HG03135 (cell line): ENCODE measurements around the gene CNTNAP5.

ENCODE experiments used
- ATAC-seq: cut with Tn5 transposase; IDR thresholded peaks from one replicate; pipeline ENCODE4 v1.9.1; 2021; ENCODE audit warnings: mild to moderate bottlenecking, moderate library complexity; ENCODE audit not compliant: unreplicated experiment

Gene CNTNAP5

GRCh38 chr2:124261456-124261855 is 236.4 kb downstream of the CNTNAP5 start:
- no peak for ATAC-seq

GRCh38 chr2:124264551-124265091 is 239.5 kb downstream of the CNTNAP5 start:
- ATAC-seq, result no peak

DNA sequence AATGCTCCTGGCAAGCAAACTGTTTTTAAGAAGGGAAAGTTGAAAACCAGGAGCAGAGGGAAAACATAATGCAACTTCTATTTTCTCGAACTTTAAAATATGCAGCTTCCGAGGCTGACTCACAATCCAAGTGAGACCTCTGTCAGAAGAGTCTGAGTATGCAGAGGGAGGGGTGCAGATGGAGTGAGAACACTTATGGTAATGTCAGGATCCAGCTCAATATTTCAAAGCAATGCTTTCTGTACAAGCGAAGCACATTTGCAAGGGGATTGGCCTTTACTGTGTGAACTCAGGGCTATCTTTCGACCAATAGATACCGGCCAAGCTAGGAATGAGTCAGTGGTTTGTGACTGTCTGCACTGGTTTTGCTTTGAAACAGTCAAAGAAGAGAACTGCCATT is 242.7 kb downstream of the CNTNAP5 start:
- ATAC-seq, result no peak

- no peak for ATAC-seq
Observed at GRCh38 chr2:124269348-124269747, 244.3 kb downstream of the CNTNAP5 start.

DNA sequence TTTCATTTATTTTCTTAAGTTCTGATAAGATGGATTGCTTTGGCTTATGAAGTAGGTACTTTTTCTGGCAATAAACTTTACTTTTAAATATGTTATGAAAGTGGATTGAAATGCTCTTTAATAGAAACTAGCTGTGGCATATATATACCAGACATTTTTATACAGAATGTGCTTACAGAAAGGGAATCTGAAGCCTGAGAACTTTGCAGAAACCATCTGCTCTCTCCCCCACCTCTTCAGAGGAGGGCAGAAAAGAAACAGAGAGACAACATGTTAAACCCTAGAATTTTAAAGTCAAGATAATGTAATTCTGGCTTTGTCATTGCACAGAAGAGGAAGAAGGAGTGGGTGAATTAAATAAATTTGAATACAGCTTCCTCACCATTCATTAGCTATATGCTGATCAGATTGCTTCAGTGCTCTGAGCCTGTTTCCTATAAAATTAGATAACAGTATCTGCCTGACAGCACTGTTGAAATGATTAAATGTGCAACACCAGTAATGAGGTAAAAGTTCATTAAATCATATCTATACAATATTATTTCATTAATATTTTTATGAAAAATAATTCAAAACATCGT is 247.3 kb downstream of the CNTNAP5 start:
- ATAC-seq, result no peak

- ATAC-seq, result no peak
Observed at GRCh38 chr2:124281541-124281940, 256.5 kb downstream of the CNTNAP5 start.

DNA sequence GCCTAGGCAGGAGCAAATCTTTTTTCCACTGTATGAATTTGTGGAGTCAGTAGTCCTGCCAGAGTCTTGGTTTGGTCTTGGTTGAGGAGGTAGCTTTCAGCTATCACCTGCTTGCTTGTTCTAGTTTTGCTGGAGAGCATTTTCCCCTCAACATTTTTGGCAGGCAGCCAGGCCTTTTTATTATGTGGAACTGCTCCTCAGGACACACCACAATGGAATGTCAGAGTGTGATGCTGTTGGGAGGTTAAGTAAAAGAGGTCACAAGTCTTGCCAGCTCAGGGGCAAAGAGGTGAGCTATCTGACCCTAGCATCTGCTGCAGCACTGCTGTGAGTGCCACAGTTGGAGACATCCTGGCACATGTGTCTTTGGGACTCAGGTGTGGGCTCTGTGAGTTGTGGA is 258.0 kb downstream of the CNTNAP5 start:
- no peak for ATAC-seq

DNA sequence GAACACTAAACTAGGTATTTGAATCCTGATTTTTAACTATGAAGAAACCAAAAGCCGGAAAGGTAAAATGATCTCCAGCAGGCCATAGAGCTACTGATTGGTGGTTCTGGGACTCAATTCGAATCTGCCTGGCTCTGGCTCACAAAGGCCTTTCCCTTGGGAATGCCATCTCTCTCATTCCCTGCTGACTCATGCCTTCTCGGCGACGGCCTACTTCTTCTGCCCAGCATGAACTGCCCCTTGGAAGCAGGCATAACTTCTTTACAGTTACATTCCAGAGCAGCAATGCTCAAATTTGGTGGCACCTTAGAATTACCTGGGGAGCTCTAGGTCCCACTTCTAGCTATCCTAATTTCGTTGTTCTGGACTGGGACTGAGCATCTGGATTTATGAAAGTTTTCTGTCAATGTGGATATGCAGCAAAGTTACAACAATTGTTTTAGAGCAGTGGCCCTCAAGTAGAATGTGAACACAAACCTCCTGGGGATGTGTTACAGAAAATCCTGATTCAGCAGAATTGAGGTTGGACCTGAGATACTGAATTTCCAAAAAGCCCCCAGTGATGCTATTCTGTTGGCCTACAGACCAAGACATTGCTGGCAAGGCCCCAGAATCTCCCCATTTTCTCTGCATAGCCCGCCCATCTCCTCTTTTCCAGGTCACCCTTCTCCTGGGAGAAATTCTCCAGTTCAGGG is 261.1 kb downstream of the CNTNAP5 start:
- no peak for ATAC-seq

- ATAC-seq, result no peak
Observed at GRCh38 chr2:124289060-124289459, 264.0 kb downstream of the CNTNAP5 start.

DNA sequence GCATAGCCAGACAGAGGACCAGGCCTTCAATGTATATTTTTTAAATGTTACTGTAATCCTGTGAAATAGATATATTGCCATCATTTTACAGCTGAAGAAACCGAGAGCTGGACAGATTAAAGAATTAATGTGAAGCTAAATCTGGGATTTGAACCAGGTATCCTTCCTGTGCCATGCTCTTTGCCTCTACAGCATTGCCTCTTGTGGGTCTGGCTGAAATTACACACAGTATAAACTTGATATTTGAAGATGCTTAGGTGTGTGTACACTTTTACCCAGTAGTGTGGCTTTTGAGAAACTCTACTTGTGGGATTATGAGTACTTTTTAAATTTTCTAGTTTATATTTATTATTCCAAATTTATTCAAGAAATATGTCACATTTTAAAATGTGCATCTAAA is 264.5 kb downstream of the CNTNAP5 start:
- no peak for ATAC-seq

GRCh38 chr2:124296470-124296869 is 271.4 kb downstream of the CNTNAP5 start:
- ATAC-seq, result no peak

DNA sequence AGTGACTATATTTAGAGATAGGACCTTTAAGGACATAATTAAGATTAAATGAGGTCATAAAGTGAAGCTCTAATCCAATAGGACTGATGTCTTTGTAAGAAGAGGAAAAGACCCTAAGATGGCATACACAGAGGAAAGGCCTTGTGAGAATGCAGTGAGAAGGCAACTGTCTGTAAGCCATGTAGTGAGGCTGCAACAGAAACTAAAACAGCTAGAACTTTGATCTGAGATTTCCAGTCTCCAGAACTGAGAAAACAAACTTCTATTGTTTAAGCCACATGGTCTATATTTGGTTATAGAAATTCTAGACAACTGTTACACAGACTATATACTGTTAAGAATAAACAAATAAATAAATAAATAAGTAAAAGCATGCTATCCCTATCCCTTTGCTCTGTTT is 276.8 kb downstream of the CNTNAP5 start:
- no peak for ATAC-seq

DNA sequence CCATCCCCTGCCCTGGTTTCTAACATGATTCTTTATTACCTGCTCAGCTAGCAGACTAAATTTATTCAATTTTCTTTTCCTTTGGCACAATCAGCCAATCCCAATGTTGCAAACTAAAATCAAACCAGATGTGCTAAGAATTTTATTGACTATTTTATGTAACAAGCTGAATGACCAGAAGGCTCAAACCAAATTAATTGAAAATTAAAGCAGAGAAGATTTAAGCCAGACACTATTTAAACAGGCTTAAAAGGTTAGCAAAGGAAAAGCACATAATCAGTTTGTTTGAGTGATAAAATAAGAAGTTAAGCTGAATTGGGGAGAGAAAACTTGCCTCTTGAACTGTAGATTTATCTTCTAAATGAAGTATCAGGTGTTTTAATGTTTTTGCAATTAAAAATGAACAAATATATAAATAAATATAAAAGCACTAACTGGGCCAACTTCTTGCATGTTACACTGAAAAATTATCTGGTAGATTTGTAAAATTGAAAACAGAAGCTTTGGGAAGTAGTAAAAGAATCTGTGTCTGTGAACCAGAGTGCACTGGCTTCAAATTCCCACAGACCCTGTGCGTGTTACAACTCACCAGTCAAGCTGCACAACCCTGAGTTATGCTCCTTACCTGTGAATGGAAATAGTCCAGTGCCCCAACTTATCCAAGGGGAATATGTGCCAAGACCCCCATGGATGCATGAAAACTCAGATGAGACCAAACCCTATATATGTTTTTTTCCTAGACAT is 283.4 kb downstream of the CNTNAP5 start:
- no peak for ATAC-seq

- ATAC-seq, result no peak
Observed at GRCh38 chr2:124309563-124310138, 284.6 kb downstream of the CNTNAP5 start.

GRCh38 chr2:124310671-124311070 is 285.6 kb downstream of the CNTNAP5 start:
- no peak for ATAC-seq

DNA sequence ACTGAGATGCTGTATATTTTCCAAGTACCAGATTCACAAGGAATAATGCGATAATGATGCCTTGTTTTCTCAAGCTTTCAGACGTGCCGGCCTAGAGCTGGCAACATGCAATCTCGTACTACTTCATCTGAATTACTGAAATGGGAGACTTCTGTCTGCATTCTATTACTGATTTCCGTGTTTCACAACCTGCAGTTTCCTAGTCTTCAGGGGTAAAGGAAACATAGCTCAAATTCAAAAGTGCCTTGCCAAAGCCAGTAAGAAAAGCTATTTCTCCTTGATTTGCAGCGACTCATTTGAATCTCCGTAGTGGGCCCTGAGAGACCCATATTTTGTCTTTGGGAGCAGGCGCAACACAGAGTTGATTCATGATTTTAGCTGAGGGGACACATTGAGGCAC is 289.0 kb downstream of the CNTNAP5 start:
- ATAC-seq, result no peak

- no peak for ATAC-seq
Observed at GRCh38 chr2:124315221-124315880, 290.3 kb downstream of the CNTNAP5 start.

DNA sequence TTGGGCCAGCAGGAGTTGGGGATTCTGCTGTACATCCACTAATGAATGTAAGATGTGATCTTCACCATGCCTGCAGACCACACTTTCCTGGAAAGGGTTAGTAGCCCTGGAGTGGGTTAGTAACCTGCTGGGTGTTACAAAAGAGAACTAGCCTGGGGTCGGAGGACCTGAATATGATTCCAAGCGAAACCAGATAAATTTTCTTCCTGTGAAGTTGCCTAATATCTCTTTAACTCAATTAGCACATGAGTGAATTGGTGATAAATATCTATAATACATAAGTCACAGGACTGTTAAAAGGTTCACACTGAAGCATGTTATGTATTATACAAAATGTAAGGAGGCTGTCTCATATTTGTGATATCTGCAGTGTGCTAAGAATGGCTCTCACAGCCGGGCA is 291.0 kb downstream of the CNTNAP5 start:
- ATAC-seq, result no peak

DNA sequence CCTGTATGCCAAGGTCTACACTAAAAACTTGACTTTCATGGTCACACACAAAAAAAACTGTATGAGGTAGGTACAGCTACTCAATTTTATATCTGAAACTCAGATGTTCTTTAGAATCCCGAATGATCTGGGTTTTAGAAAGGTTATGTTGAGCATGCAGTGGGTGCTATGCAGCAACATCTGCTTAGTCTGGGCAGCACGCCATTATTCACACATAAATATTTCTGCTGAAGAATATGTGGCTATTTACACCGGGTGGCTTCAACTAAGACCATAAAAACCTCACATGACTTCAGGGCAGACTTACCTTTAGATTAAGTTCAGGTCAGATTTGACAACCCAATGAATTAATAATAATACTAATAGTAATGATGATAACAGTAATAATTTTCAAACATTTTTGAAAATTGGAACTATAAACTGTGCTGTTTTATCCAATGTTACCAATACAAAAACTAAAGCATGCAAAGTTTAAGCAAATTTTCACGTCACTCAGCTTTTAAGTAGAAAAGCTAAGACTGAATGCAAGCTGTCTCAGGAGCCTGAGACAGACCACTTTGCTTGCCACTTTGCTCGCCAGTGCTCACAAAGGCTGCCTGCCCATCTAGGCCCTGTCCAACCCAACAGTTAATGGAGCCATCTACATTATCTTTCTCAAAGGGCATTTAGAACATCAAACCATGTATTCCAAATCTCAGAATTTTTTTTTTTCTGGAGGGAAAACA is 292.0 kb downstream of the CNTNAP5 start:
- no peak for ATAC-seq

DNA sequence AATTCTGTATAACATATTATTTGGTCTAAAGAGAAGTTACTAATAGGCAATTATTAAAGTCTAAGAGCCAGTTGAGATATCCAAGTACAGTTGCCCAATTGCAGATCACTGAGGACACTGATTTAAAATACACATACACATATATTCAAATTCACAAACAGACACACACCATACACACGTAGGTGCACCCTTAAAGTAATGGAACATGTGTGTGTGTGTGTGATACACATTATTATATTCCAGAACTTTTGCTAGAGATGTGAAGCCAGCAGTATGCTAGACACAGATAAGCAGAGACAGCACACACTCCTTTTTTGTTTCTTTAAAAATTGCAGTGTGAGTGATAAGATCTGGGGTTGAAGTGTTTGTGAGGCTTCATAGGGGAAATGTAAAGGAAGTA is 292.5 kb downstream of the CNTNAP5 start:
- ATAC-seq, result no peak
